IMR-90 (cell line): ENCODE results near the gene CMIP. TPM values are rescaled to one million over a fixed set of nuclear protein-coding genes. Genes with fewer than 3 reads are reported as not detected.

Experiments used
- ATAC-seq: fragments of 200-7000 bp; cut with Tn5 transposase; 2 replicates; pipeline ENCODE4 v1.9.1; 2020; ENCODE audit warnings: low read depth, mild to moderate bottlenecking, moderate library complexity
- BruUV-seq: library from RNA; stranded (reverse); fragments of 400-500 nt; replicated peaks from 2 replicates; lab custom pipeline; 2021; lab: Mats Ljungman, UMichigan
- CTCF ChIA-PET: fragments of 300-600 bp; formaldehyde crosslinking; extraction: SDS; loops from one replicate; lab custom pipeline; 2021; ENCODE audit warnings: antibody characterized with exemption; lab: Yijun Ruan, JAX
- POLR2A ChIA-PET: fragments of 300-600 bp; sonication (Branson Sonifier 250); formaldehyde crosslinking; loops from one replicate; lab custom pipeline; 2022; ENCODE audit warnings: antibody characterized with exemption; ENCODE audit not compliant: unreplicated experiment; lab: Charles Lee
- DNase-seq: peaks from one replicate; pipeline ENCODE4 v3.0.0; 2013
- H2AFZ ChIP-seq: replicated peaks from 2 replicates; pipeline ENCODE3; 2013; ENCODE audit warnings: low read length, mild to moderate bottlenecking; ENCODE audit not compliant: poor library complexity
- H2AK5ac ChIP-seq: 2 replicates; pipeline ENCODE4 v1.6.1; 2013; ENCODE audit warnings: low read depth, low read length, inconsistent platforms
- H2AK9ac ChIP-seq: replicated peaks from 2 replicates; pipeline ENCODE3; 2013; ENCODE audit warnings: mild to moderate bottlenecking, low read depth, low read length, moderate library complexity; ENCODE audit not compliant: poor library complexity
- H2BK120ac ChIP-seq: 2 replicates; pipeline ENCODE4 v1.6.1; 2013; ENCODE audit warnings: low read depth, low read length, inconsistent platforms
- H2BK15ac ChIP-seq: 3 replicates; pipeline ENCODE4 v1.6.1; 2013; ENCODE audit warnings: low read depth, low read length, inconsistent platforms
- H2BK20ac ChIP-seq: 2 replicates; pipeline ENCODE4 v1.6.1; 2013; ENCODE audit warnings: low read depth, mild to moderate bottlenecking, inconsistent platforms, low read length, moderate library complexity
- H2BK5ac ChIP-seq: 2 replicates; pipeline ENCODE4 v1.6.1; 2013; ENCODE audit warnings: mild to moderate bottlenecking, low read depth, low read length, inconsistent platforms; ENCODE audit not compliant: poor library complexity, severe bottlenecking
- H3K14ac ChIP-seq: replicated peaks from 2 replicates; pipeline ENCODE4 v1.6.1; 2013; ENCODE audit warnings: low read depth, low read length, inconsistent platforms
- H3K18ac ChIP-seq: 2 replicates; pipeline ENCODE4 v1.6.1; 2013; ENCODE audit warnings: low read depth, low read length, control low read depth
- H3K23ac ChIP-seq: 2 replicates; pipeline ENCODE4 v1.6.1; 2013; ENCODE audit warnings: low read depth, low read length, inconsistent platforms
- H3K27ac ChIP-seq: 2 replicates; pipeline ENCODE4 v1.5.1; 2013; ENCODE audit warnings: mild to moderate bottlenecking, control low read depth, low read length; ENCODE audit not compliant: insufficient read depth
- H3K27me3 ChIP-seq: 2 replicates; pipeline ENCODE4 v1.6.1; 2013; ENCODE audit warnings: low read length; ENCODE audit not compliant: control insufficient read depth, insufficient read depth
- H3K36me3 ChIP-seq: 2 replicates; pipeline ENCODE4 v1.6.1; 2013; ENCODE audit warnings: low read length, mixed read lengths; ENCODE audit not compliant: control insufficient read depth, insufficient read depth
- H3K4ac ChIP-seq: 2 replicates; pipeline ENCODE4 v1.6.1; 2013; ENCODE audit warnings: low read depth, low read length, inconsistent platforms
- H3K4me1 ChIP-seq: 2 replicates; pipeline ENCODE4 v1.6.1; 2013; ENCODE audit warnings: low read length, mixed read lengths; ENCODE audit not compliant: control insufficient read depth, insufficient read depth
- H3K4me2 ChIP-seq: 2 replicates; pipeline ENCODE4 v1.6.1; 2013; ENCODE audit warnings: low read depth, mild to moderate bottlenecking, control low read depth, low read length, moderate library complexity
- H3K4me3 ChIP-seq: 2 replicates; pipeline ENCODE4 v1.5.1; 2013; ENCODE audit warnings: low read depth, mild to moderate bottlenecking, control low read depth, low read length, moderate library complexity; ENCODE audit not compliant: insufficient read depth
- H3K56ac ChIP-seq: 2 replicates; pipeline ENCODE4 v1.6.1; 2013; ENCODE audit warnings: low read length, inconsistent platforms; ENCODE audit not compliant: insufficient read depth; ENCODE audit errors: extremely low read depth
- H3K79me1 ChIP-seq, 2 experiments: 2 replicates each; pipeline ENCODE4 v1.6.1; 2013; ENCODE audit warnings: low read length in 2 of 2, inconsistent platforms in 1 of 2, low read depth in 1 of 2
- H3K9ac ChIP-seq: 2 replicates; pipeline ENCODE4 v1.6.1; 2013; ENCODE audit warnings: low read depth, low read length, control low read depth
- H3K9me1 ChIP-seq: 2 replicates; pipeline ENCODE4 v1.6.1; 2013; ENCODE audit warnings: low read length, inconsistent platforms; ENCODE audit not compliant: insufficient read depth
- H3K9me3 ChIP-seq: 2 replicates; pipeline ENCODE4 v1.6.1; 2013; ENCODE audit warnings: low read length; ENCODE audit not compliant: control insufficient read depth, insufficient read depth
- H4K20me1 ChIP-seq: 2 replicates; pipeline ENCODE4 v1.6.1; 2013; ENCODE audit warnings: low read length, inconsistent platforms; ENCODE audit not compliant: insufficient read depth
- H4K5ac ChIP-seq: 2 replicates; pipeline ENCODE4 v1.6.1; 2013; ENCODE audit warnings: mild to moderate bottlenecking, low read depth, low read length, control low read depth
- H4K8ac ChIP-seq, 2 experiments: 2 replicates each; pipeline ENCODE4 v1.6.1; 2013; ENCODE audit warnings: low read depth in 2 of 2, low read length in 2 of 2, control low read depth in 1 of 2, inconsistent platforms in 1 of 2
- H4K91ac ChIP-seq: 2 replicates; pipeline ENCODE4 v1.6.1; 2013; ENCODE audit warnings: low read depth, low read length, inconsistent platforms; ENCODE audit not compliant: insufficient read depth
- MXI1 ChIP-seq: IDR thresholded peaks from 2 replicates; pipeline ENCODE4 v1.6.1; 2012; ENCODE audit warnings: low read depth, mild to moderate bottlenecking, low read length, moderate library complexity, borderline replicate concordance
- USF2 ChIP-seq: fragments of 150-350 bp; IDR thresholded peaks from 2 replicates; pipeline ENCODE4 v1.6.1; 2017; ENCODE audit warnings: mild to moderate bottlenecking, antibody characterized with exemption, low read length, low read depth
- WGBS, 2 experiments: methylation state at CpG; one replicate each; pipeline versions ENCODE4 v1.1.5 to v1.1.7; 2013; ENCODE audit warnings: missing lambda C conversion rate in 2 of 2; ENCODE audit not compliant: insufficient read length in 1 of 2; ENCODE audit errors: extremely low coverage in 2 of 2; 5-methylcytosine and 5-hydroxymethylcytosine counted together
- dilution Hi-C: fragments of 300-500 bp; cut with HindIII; formaldehyde crosslinking; loops from one replicate; pipeline ENCODE4 v1.14.3; 2018; ENCODE audit warnings: low sequenced_read_pairs; ENCODE audit not compliant: unreplicated experiment
- in situ Hi-C: fragments of 300-500 bp; cut with MboI; formaldehyde crosslinking; loops from 3 replicates; pipeline ENCODE4 v1.14.3; 2019; ENCODE audit warnings: low sequenced_read_pairs, inconsistent platforms, mixed read lengths
- intact Hi-C: fragments of 100-400 bp; cut with micrococcal nuclease; formaldehyde crosslinking; loops from 2 replicates; pipeline ENCODE4 v1.10.0; 2022
- polyA plus RNA-seq, 3 experiments: library from polyadenylated mRNA; depleted of rRNA; stranded (reverse); fragments of >200 nt; gene quantifications; 2 replicates each; pipeline ENCODE4 v1.2.3, GENCODE V29; 2012; ENCODE audit warnings: low replicate concordance in 1 of 3
- total RNA-seq: library from RNA; depleted of rRNA; stranded (reverse); fragments of >200 nt; gene quantifications from 2 replicates; pipeline ENCODE4 v1.2.3, GENCODE V29; 2012

Gene CMIP
- total and polyA plus RNA-seq, 2 of the 4 experiments (the other 2 are of a cell fraction) = 3.2 to 11.6 TPM

- H3K4me3 ChIP-seq = no peak overlapping the region
- no peaks in the 10 kb centered on the region for H3K9me3 ChIP-seq
- 100% methylated on average over 7 of the region's 13 CpGs; no CpG with 5 or more reads in 1 of the 2 experiments for WGBS, 2 experiments
- H4K91ac ChIP-seq = no peak overlapping the region
- in situ Hi-C loops (no loop called here), dilution Hi-C loops (no loop called here), intact Hi-C loops (no loop called here)
- H4K5ac ChIP-seq = no peak overlapping the region
- no peaks in the 10 kb centered on the region for H3K9me1 ChIP-seq
- peaks cover 12% of the 10 kb centered on the region for H3K36me3 ChIP-seq
- no peak overlapping the region for H2BK5ac ChIP-seq
- no peak overlapping the region for H3K4me2 ChIP-seq
- H3K56ac ChIP-seq = no peak overlapping the region
- no peak overlapping the region for H4K8ac ChIP-seq
- H4K20me1 ChIP-seq = peaks cover 58% of the 10 kb centered on the region
- TF ChIP-seq USF2 = no peak
- TF ChIP-seq MXI1 = no peak
- no peak overlapping the region for H3K27ac ChIP-seq
- H3K4ac ChIP-seq = no peak overlapping the region
- H3K9ac ChIP-seq = no peak overlapping the region
- no peaks in the 10 kb centered on the region for H3K27me3 ChIP-seq
- no peak overlapping the region for H3K23ac ChIP-seq
- no peak for DNase-seq
- H2AK5ac ChIP-seq = no peak overlapping the region
- no peak for ATAC-seq
- H2BK120ac ChIP-seq = no peak overlapping the region
- no TSS peak for BruUV-seq
- H3K18ac ChIP-seq = no peak overlapping the region
- H2BK15ac ChIP-seq = no peak overlapping the region
- H2AFZ ChIP-seq = no peak overlapping the region
- H3K4me1 ChIP-seq = no peaks in the 10 kb centered on the region
- H2AK9ac ChIP-seq = peak overlapping the region; percentile 61
- no peak overlapping the region for H2BK20ac ChIP-seq
- no peak overlapping the region for H3K14ac ChIP-seq
- POLR2A ChIA-PET = no interaction called here
- CTCF ChIA-PET = no interaction called here
- H3K79me1 ChIP-seq = peaks cover 0 to 12% of the 10 kb centered on the region in 2 experiments; a peak in 1 of 4 replicates
These were observed 239.7 kb downstream of the CMIP start for GRCh38 chr16:81684242-81684837.
